Pancreas (tissue), 10 donors: ENCODE results near the gene TRPM8. TPM values are rescaled to one million over a fixed set of nuclear protein-coding genes. Genes with fewer than 3 reads are reported as not detected.

ENCODE experiments used
- ATAC-seq, 4 donors: fragments of 200-7000 bp; cut with Tn5 transposase; one replicate each; pipeline versions ENCODE4 v1.8.0 to v1.9.1; 2020; ENCODE audit warnings: mild to moderate bottlenecking in 4 of 4, moderate library complexity in 4 of 4
- DNase-seq, 6 donors: peaks; one replicate each; pipeline ENCODE4 v3.0.0-alpha.2; 2020
- FAIRE-seq: peaks from 2 replicates; lab custom pipeline; 2012; peaks lifted over from hg19 to GRCh38; lab: Jason Lieb, UNC
- H3K27ac ChIP-seq, 4 donors: fragments of 200-600 bp; sonication (generic); 1 replicate in 3 of 4; 2 replicates in 1 of 4; pipeline versions ENCODE4 v1.5.0 to v1.8.0; 2020
- H3K27me3 ChIP-seq, 4 donors: fragments of 200-600 bp; one replicate each; pipeline ENCODE4 v1.8.0; 2021
- H3K36me3 ChIP-seq, 3 donors: fragments of 200-600 bp; sonication (generic) in 1 of 3; one replicate each; pipeline versions ENCODE4 v1.5.0 to v1.8.0; 2020 to 2021
- H3K4me1 ChIP-seq, 3 donors: fragments of 200-600 bp; one replicate each; pipeline ENCODE4 v1.8.0; 2021
- H3K4me3 ChIP-seq, 4 donors: fragments of 200-600 bp; sonication (generic) in 2 of 4; one replicate each; pipeline versions ENCODE4 v1.5.0 to v1.8.0; 2020 to 2021
- H3K9me3 ChIP-seq, 4 donors: fragments of 200-600 bp; one replicate each; pipeline ENCODE4 v1.8.0; 2021
- CTCF ChIP-seq, 4 donors: fragments of 200-600 bp; sonication (generic) in 3 of 4; IDR thresholded peaks; one replicate each; pipeline versions ENCODE4 v1.5.0 to v1.8.0; 2021; ENCODE audit warnings: antibody characterized with exemption in 4 of 4
- WGBS, 2 donors: extraction: QIAGEN DNeasy Blood & Tissue Kit; methylation state at CpG; one replicate each; pipeline ENCODE4 v1.1.7; 2013; 5-methylcytosine and 5-hydroxymethylcytosine counted together
- intact Hi-C, 3 donors: fragments of 100-400 bp; cut with DNase I; formaldehyde crosslinking; loops; one replicate each; pipeline versions ENCODE4 v1.11.1 to v1.14.2; 2022
- polyA plus RNA-seq, 2 donors: library from polyadenylated mRNA; stranded (reverse); fragments of 200-250 nt; gene quantifications; one replicate each; pipeline ENCODE4 v1.2.3, GENCODE V29; 2013
- total RNA-seq, 6 donors: library from RNA; stranded (reverse); fragmentation: NEBNext Ultra II Directional in 4 of 6; extraction: Animal tissue kit (Norgen Biotek cat#: 25700) in 4 of 6; gene quantifications; one replicate each; pipeline versions ENCODE4 v1.2.1 to v1.2.4, GENCODE V29; 2021 to 2023
- donor health status: healthy with polysubstance abuse.
- donor health status: DM: no; HTN: no; CAD: no; lungs with moderate emphysema.
- donor health status: DM: no; HTN: no; CAD: no.
- donor health status: control.
- donor health status: control.
- donor health status: Bipolar disorder and iron deficiency.
- donor health status: DM: yes; HTN: yes; CAD: no.
- donor health status: DM: no; HTN: no; CAD: no.
- donor health status: DM: no; HTN: no; CAD: no.
- donor health status: DM: yes; HTN: yes; CAD: no.

The TRPM8 gene
- total and polyA plus RNA-seq, 8 donors = 0.08 to 1.00 (median 0.23) TPM; not detected in 1

- Histone ChIP-seq H3K36me3 (no peaks in the 10 kb centered on the region), H3K27ac (no peak overlapping the region), H3K27me3 (no peaks in the 10 kb centered on the region), H3K4me1 (no peaks in the 10 kb centered on the region), H3K4me3 (no peak overlapping the region), H3K9me3 (no peaks in the 10 kb centered on the region)
- WGBS, 2 donors = 57 to 66% methylated on average over 5 of the region's 5 CpGs
- ATAC-seq = peak in 1 of 4 donors; percentile 23
- TF ChIP-seq CTCF (IDR thresholded peaks at IDR 0.05) = no peak
- no peak for FAIRE-seq
- DNase-seq = no peak
- intact Hi-C loops = no loop called here
Observed at GRCh38 chr2:234025891-234026401, 108.8 kb downstream of the TRPM8 start.

GRCh38 chr2:234026693-234027254, 109.6 kb downstream of the TRPM8 start:
- DNase-seq = no peak
- WGBS, 2 donors = 78 to 84% methylated on average over 8 to 10 of the region's 10 CpGs
- no peak for ATAC-seq
- Histone ChIP-seq H3K4me3 (no peak overlapping the region), H3K9me3 (no peaks in the 10 kb centered on the region), H3K27ac (no peak overlapping the region), H3K4me1 (no peaks in the 10 kb centered on the region), H3K27me3 (no peaks in the 10 kb centered on the region), H3K36me3 (no peaks in the 10 kb centered on the region)
- no peak for FAIRE-seq
- no peak for TF ChIP-seq CTCF (IDR thresholded peaks at IDR 0.05)
- intact Hi-C loops = no loop called here

- intact Hi-C loops = no loop called here
- FAIRE-seq (no peak), DNase-seq (no peak), ATAC-seq (peak in 1 of 4 donors; percentile 30)
- TF ChIP-seq CTCF (IDR thresholded peaks at IDR 0.05) = no peak
- 84 to 100% methylated on average over 1 of the region's 1 CpG for WGBS, 2 donors
- Histone ChIP-seq H3K27me3 (no peaks in the 10 kb centered on the region), H3K27ac (no peak overlapping the region), H3K4me1 (no peaks in the 10 kb centered on the region), H3K9me3 (no peaks in the 10 kb centered on the region), H3K36me3 (no peaks in the 10 kb centered on the region), H3K4me3 (no peak overlapping the region)
Observed at GRCh38 chr2:234027641-234028040, 110.5 kb downstream of the TRPM8 start.

GRCh38 chr2:234029150-234029733, 112.1 kb downstream of the TRPM8 start:
- no peak for FAIRE-seq
- ATAC-seq = no peak
- no peak for DNase-seq
- no peaks in the 10 kb centered on the region for H3K36me3 ChIP-seq
- H3K4me1 ChIP-seq = no peaks in the 10 kb centered on the region
- no peak overlapping the region for H3K27ac ChIP-seq
- no peak overlapping the region for H3K4me3 ChIP-seq
- H3K27me3 ChIP-seq = no peaks in the 10 kb centered on the region
- H3K9me3 ChIP-seq = no peaks in the 10 kb centered on the region
- 38 to 46% methylated on average over 4 of the region's 4 CpGs for WGBS, 2 donors
- intact Hi-C loops = no loop called here
- no peak for TF ChIP-seq CTCF (IDR thresholded peaks at IDR 0.05)

- 44 to 63% methylated on average over 2 of the region's 2 CpGs for WGBS, 2 donors
- Histone ChIP-seq H3K4me1 (no peaks in the 10 kb centered on the region), H3K9me3 (no peaks in the 10 kb centered on the region), H3K4me3 (no peak overlapping the region), H3K27ac (no peak overlapping the region), H3K36me3 (no peaks in the 10 kb centered on the region), H3K27me3 (no peaks in the 10 kb centered on the region)
- ATAC-seq = no peak
- intact Hi-C loops = no loop called here
- FAIRE-seq = no peak
- DNase-seq = no peak
- no peak for TF ChIP-seq CTCF (IDR thresholded peaks at IDR 0.05)
Observed at GRCh38 chr2:234031207-234031606, 114.0 kb downstream of the TRPM8 start.
